Cardiac muscle cell (in vitro differentiated cells and primary cell): ENCODE data around the gene DGKZ. TPM values are rescaled to one million over a fixed set of nuclear protein-coding genes. Genes with fewer than 3 reads are reported as not detected.

ENCODE experiments used
- DNase-seq, 2 donors: peaks; one replicate each; pipeline versions ENCODE4 v3.0.0 to v3.0.0-alpha.2; 2010 to 2017; ENCODE audit warnings: low read depth in 1 of 2, low spot score in 1 of 2
- H3K27ac ChIP-seq: fragments of 200-600 bp; sonication (generic); 2 replicates; pipeline ENCODE4 v1.5.1; 2016
- H3K27me3 ChIP-seq: fragments of 200-600 bp; sonication (generic); 2 replicates; pipeline ENCODE4 v1.6.0; 2016; ENCODE audit warnings: control low read depth
- H3K36me3 ChIP-seq: fragments of 200-600 bp; sonication (generic); 2 replicates; pipeline ENCODE4 v1.5.1; 2016; ENCODE audit warnings: control low read depth
- H3K4me1 ChIP-seq: fragments of 200-600 bp; sonication (generic); 2 replicates; pipeline ENCODE4 v1.8.1; 2017; ENCODE audit warnings: low read depth, mild to moderate bottlenecking, mixed run types
- H3K4me3 ChIP-seq: fragments of 200-600 bp; sonication (generic); 2 replicates; pipeline ENCODE4 v1.5.1; 2016; ENCODE audit warnings: mild to moderate bottlenecking
- H3K9me3 ChIP-seq: fragments of 200-600 bp; sonication (generic); 2 replicates; pipeline ENCODE4 v1.5.1; 2017; ENCODE audit warnings: low read depth, mild to moderate bottlenecking, control low read depth
- polyA plus RNA-seq: library from polyadenylated mRNA; unstranded; fragments of >200 nt; fragmentation: Nextera tagmentation; extraction: Ambion mirVana; gene quantifications from 2 replicates; pipeline ENCODE4 v1.2.1, GENCODE V29; 2016
- total RNA-seq: library from RNA; depleted of rRNA; stranded (reverse); fragments of >200 nt; gene quantifications from 2 replicates; pipeline ENCODE4 v1.2.3, GENCODE V29; 2016
- TF ChIP-seq, protein P1 (sequence below): IDR thresholded peaks from 2 replicates; pipeline ENCODE4 v1.5.1; 2012; ENCODE audit warnings: low read depth, mild to moderate bottlenecking, low read length

The DGKZ gene
- total and polyA plus RNA-seq, 2 experiments from 2014 or later = 48.3 to 81.8 TPM

DNA sequence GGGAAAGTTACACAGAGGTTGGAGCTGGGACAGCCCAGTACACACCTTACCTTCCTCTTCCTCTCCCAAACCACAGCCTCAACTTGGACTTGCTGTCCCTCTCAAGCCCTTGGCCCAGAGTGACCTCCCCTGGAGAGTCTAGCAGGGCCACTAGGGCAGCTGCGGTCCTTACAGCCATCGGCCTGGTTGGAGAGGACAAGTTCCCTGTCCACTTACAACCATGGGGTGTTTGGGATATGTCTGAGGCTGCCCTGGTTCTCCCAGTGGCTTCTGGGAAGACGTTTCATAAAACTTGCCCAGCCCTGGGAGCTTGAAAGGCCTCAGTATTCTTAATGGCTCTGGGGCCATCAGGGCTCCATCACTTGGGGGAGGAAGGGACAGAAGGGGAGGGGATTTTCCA, 13.1 kb upstream of the DGKZ start:
- Histone ChIP-seq H3K27me3 (peaks cover 4% of the 10 kb centered on the region), H3K9me3 (no peaks in the 10 kb centered on the region), H3K27ac (no peak overlapping the region), H3K36me3 (no peaks in the 10 kb centered on the region), H3K4me1 (peaks cover 18% of the 10 kb centered on the region), H3K4me3 (no peak overlapping the region)
- DNase-seq = no peak
- TF ChIP-seq, protein P1, sequence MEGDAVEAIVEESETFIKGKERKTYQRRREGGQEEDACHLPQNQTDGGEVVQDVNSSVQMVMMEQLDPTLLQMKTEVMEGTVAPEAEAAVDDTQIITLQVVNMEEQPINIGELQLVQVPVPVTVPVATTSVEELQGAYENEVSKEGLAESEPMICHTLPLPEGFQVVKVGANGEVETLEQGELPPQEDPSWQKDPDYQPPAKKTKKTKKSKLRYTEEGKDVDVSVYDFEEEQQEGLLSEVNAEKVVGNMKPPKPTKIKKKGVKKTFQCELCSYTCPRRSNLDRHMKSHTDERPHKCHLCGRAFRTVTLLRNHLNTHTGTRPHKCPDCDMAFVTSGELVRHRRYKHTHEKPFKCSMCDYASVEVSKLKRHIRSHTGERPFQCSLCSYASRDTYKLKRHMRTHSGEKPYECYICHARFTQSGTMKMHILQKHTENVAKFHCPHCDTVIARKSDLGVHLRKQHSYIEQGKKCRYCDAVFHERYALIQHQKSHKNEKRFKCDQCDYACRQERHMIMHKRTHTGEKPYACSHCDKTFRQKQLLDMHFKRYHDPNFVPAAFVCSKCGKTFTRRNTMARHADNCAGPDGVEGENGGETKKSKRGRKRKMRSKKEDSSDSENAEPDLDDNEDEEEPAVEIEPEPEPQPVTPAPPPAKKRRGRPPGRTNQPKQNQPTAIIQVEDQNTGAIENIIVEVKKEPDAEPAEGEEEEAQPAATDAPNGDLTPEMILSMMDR = no peak

DNA sequence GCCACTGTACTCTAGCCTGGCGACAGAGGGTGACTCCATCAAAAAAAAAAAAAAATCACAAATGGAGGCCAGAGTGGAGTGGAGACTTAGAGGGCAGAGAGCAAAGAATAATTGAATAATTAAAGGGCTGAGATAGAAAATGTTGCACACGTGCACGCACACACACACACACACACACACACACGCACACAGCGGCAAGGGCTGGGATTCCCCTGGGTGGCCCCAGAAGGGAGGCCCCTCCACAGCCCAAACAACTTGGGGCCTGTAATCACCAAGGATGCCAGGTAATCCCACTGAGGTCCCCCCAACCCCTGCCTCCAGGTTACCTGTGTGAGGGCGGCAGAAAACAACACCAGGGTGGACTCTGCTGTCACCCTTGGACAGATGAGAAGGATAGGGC, 12.0 kb upstream of the DGKZ start:
- H3K27ac ChIP-seq = no peak overlapping the region
- H3K27me3 ChIP-seq = peaks cover 4% of the 10 kb centered on the region
- no peak overlapping the region for H3K4me3 ChIP-seq
- TF ChIP-seq, protein P1 = no peak
- H3K36me3 ChIP-seq = no peaks in the 10 kb centered on the region
- H3K9me3 ChIP-seq = no peaks in the 10 kb centered on the region
- no peak for DNase-seq
- peaks cover 28% of the 10 kb centered on the region for H3K4me1 ChIP-seq

DNA sequence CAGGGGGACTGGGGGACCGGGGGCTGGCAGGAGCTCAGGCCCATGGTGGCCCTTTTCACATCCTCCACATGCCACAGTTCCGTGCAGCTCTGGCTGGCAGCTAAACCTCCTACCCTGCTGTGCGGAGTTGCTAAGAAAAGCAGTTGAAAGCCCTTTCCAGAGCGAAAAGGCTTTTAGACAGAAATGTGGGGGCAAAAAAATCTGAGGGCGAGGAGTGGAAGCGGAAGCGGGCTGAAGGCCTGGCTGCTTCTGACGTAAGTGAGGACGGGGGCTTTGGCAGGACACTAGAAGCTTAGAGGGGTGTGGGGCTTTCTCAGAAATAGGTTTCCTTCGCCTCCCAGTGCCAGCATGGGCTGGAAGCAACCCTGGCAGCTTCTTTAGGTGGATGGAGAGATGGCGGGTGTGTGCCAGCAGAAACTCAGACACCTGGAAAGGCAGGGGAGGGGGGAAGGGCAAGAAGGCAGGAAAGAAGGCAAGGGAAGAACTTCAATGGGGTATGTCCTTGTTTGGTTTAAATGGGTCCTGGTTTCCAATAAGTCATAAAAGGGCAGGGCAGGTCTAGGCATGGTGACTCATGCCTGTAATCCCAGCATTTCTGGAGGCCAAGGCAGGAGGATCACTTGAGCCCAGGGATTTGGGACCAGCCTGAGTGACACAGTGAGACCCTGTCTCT, 11.2 kb upstream of the DGKZ start:
- H3K27ac ChIP-seq = no peak overlapping the region
- TF ChIP-seq, protein P1 = no peak
- H3K4me3 ChIP-seq = no peak overlapping the region
- H3K9me3 ChIP-seq = no peaks in the 10 kb centered on the region
- H3K36me3 ChIP-seq = no peaks in the 10 kb centered on the region
- no peak for DNase-seq
- peaks cover 4% of the 10 kb centered on the region for H3K27me3 ChIP-seq
- peaks cover 25% of the 10 kb centered on the region for H3K4me1 ChIP-seq

DNA sequence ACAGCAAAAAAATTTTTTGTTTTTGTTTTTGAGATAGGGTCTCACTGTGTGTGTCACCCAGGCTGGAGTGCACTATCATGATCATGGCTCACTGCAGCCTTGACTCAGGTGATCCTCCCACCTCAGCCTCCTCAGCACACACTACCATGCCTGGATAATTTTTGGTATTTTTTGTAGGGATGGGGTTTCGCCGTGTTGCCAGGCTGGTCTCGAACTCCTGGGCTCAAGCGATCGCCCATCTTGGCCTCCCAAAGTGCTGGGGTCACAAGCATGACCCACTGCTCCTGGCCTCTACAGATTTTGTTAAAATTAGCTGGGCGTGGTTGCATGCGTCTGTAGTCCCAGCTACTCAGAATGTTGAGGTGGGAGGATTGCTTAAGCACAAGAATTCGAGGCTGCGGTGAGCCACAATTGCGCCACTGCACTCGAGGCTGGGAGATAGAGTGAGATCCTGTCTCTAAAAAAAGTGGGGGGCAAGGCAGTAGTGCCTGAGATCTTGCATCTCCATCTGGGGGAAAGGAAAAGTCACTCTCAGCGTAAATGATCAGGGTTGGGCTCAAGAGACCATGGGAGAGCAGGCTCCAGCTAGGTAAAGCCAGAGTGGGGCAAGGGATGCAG, 10.6 kb upstream of the DGKZ start:
- Histone ChIP-seq H3K4me3 (no peak overlapping the region), H3K36me3 (no peaks in the 10 kb centered on the region), H3K27me3 (peaks cover 4% of the 10 kb centered on the region), H3K27ac (no peak overlapping the region), H3K9me3 (no peaks in the 10 kb centered on the region), H3K4me1 (peaks cover 26% of the 10 kb centered on the region)
- TF ChIP-seq, protein P1 = no peak
- DNase-seq = peak in 1 of 2 donors; percentile 96

DNA sequence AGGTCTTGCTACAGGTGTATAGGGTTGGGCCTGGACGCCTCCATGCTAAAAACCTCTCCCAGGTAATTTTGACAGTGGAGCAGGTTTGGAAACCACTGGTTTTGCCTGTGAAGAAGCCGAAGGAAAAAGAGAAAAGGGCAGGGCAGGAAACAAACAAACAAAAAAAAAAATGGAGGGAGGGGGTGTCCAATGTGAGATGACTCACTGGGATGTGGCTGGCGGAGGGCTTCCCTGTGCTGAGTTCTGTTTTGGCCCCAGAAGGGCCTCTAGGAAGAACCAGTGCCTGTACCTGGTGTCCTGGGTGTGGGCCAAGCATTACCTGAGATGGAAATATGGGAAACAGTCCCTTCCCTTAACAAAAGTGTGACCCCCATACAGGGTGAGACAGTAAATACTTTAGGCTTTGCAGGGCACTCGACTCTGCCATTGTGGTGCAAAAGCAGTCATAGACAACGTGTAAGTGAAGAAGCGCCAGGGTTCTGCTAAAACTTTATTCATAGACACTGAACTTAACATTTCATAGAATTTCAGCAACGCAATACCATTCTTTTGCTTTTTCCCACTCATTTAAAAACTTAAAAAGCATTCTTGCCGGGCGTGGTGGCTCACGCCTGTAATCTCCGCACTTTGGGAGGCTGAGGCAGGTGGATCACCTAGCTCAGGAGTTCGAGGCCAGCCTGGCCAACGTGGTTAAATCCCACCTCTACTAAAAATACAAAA, 9.5 kb upstream of the DGKZ start:
- Histone ChIP-seq H3K27ac (no peak overlapping the region), H3K9me3 (no peaks in the 10 kb centered on the region), H3K4me1 (peaks cover 35% of the 10 kb centered on the region), H3K27me3 (peaks cover 4% of the 10 kb centered on the region), H3K4me3 (no peak overlapping the region), H3K36me3 (no peaks in the 10 kb centered on the region)
- no peak for DNase-seq
- TF ChIP-seq, protein P1 = no peak
